DMS 273 (cell line): Measurements from ENCODE around the gene ZNF853.
"Not testable (repeated sequence)": the region's sequence is repeated elsewhere in the genome, so short reads cannot be mapped to it uniquely, and the experiment has no call there.

Experiments used
- DNase-seq: peaks from one replicate; lab custom pipeline; 2025; ENCODE audit not compliant: unreplicated experiment; lab: John Stamatoyannopoulos, UW

Gene ZNF853

DNA sequence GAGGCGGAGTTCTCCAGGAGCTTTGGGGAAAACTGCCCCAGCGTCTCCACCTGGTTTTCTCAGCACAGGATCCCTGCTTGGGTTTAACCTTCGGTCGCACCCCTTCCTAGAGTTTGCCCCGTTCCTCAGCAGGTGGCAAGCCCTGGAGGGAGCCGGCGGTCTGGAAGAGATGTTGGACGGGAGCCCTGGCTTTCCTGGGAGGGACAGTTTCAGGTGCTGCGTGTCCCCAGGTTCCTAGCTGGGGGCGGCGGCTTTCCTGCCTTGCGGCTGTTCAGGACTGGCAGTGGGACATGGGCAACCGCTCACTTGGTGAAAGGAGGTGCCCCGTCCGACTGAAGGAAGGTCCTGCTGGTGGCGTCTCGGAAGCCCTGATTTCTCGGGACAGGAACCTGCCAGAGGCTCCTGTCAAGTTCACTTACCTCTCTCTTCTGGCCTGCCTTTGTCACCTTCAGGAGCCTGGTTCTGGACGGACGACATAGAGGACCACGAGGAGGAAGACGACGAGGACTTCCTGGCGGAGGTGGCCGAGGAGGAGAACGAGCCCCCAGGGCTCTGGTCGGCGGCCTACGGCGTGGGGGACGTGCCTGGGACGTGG lies 36.5 kb downstream of the ZNF853 start:
- DNase-seq: no peak

DNA sequence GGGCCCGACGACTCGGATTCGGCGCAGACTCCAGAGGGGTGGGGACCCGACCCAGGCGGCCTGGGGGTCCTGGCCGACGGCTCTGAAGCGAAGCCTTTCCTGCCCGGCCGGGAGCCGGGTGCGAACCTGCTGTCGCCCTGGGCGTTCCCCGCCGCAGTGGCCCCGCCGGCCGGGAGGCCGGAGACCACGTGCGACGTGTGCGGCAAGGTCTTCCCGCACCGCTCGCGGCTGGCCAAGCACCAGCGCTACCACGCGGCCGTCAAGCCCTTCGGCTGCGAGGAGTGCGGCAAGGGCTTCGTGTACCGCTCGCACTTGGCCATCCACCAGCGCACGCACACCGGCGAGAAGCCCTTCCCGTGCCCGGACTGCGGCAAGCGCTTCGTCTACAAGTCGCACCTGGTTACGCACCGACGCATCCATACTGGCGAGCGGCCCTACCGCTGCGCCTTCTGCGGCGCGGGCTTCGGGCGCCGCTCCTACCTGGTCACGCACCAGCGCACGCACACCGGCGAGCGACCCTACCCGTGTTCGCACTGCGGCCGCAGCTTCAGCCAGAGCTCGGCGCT lies 37.1 kb downstream of the ZNF853 start:
- no peak for DNase-seq

DNA sequence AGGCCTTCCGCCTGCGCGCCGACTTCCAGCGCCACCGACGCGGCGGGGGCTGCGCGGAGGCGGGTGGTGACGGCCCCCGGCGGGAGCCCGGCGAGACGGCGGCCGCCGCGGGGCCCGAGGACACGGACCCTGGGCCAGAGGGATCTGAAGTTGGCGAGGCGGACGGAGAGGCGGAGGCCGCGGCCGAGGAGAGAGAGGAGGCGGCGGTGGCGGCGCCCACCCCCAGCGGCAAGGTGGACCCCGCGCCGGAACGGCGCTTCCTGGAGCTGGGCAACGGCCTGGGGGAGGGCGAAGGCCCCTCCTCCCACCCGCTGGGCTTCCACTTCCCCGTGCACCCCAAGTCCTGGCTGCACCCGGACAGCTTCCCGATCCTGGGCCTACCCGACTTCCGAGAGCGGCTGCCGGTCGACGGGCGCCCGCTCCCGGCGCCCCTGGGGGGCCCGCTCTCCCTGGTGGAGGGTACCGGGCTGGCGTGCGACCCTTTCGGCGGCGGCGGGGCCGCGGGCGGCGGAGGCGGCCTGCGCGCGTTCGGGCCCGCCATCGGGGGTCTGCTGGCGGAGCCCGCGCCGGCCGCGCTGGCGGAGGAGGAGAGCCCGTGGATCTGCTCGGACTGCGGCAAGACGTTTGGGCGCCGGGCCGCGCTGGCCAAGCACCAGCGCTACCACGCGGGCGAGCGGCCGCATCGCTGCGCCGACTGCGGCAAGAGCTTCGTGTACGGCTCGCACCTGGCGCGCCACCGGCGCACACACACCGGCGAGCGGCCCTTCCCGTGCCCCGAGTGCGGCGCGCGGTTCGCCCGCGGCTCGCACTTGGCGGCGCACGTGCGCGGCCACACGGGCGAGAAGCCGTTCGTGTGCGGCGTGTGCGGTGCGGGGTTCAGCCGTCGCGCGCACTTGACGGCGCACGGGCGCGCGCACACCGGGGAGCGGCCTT lies 37.9 kb downstream of the ZNF853 start:
- DNase-seq: no peak

DNA sequence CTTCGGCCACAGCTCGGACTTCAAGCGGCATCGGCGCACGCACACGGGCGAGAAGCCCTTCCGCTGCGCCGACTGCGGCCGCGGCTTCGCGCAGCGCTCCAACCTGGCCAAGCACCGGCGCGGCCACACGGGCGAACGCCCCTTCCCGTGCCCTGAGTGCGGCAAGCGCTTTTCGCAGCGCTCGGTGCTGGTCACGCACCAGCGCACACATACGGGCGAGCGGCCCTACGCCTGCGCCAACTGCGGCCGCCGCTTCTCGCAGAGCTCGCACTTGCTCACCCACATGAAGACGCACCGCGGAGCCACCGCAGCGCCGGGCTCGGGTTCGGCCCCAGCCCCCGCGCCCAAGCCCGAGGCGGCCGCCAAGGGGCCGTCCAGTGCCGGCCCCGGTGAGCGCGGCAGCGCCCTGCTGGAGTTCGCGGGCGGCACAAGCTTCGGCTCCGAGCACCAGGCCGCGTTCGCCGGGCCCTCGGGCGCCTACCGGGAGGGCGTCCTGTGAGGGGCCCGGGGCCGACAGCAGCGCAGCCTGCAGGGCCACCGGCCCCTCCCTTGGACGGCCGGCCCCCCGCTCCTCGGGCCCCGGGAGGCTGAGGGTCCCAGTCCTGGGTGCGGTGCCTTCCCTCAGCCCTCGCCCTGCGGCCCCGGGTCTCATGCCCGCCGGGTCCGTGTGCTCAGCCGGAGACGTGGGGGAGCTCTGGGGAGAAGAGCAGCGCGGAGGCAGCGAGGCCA lies 38.9 kb downstream of the ZNF853 start:
- no peak for DNase-seq

DNA sequence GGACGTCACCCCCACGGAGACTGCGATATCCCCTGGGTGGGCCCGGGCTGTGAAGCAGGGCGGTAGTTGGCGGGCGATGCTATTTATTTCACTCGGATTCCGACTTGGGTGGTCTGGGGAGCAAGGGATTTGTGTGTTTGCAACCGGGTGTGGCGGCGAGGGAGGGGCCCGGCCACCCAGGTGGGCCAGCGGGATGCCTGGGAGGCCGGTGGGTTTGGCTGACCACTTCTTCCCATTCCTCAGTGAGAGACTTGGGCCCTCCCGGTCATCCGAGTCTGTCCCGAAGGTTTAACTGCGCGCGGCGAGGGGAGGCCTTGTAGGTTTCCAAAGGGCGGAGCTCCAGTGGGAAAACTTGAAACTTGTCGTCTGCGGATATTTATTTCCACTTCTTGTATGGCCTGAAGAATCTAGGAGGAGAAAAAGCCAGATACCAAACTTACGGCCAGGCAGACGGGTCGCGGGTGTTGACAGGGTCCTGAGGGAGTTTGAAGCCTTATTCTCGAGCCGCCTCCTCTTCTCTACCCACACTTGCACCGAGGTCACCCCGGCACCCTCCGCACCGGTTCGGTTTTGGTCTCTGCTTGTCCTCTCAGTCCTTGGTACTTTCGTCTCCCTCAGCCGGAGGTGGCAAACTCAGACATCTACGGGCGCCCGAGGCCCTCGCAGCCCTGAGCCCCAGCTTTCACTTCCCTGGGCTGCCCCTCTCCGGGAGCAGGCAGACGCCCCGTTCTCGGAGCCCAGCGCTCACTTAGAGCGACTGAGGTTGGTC lies 39.6 kb downstream of the ZNF853 start:
- no peak for DNase-seq

DNA sequence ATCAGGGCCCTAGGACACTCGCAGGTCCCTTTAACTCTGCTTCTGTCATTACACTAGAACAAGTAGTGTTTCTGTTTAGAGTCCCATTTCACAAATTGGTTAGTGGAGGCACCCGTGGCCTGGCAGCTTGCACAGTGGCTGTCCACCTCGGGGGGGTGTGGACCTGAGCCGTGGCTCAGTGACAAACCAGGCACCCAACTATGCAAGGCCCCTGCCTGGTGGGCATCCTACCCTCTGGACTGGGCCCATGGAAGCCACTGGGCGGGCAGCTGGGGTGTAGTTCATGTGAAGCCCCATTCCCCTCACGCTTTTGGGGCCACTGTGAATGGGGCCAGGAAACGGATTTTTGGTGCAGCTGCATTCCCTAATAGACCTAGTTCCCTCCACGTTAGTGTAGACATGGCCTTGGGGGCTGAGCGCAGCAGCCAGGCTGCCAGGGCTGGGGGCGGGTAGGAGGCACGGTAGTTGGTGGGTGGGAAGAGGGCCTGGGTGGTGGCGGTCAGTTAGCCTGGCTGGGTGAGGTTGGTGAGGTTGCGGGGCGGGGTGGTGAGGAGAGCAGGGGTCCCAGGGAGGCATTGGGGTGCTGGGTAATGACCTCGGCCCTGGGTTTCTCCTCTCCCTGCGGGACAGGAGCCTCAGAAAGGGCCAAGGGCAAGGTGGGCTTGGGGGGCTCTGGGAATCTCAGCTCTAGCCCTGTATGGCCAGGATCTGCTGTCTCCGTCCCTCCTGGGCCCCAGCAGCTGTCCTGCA lies 40.4 kb downstream of the ZNF853 start:
- no peak for DNase-seq

DNA sequence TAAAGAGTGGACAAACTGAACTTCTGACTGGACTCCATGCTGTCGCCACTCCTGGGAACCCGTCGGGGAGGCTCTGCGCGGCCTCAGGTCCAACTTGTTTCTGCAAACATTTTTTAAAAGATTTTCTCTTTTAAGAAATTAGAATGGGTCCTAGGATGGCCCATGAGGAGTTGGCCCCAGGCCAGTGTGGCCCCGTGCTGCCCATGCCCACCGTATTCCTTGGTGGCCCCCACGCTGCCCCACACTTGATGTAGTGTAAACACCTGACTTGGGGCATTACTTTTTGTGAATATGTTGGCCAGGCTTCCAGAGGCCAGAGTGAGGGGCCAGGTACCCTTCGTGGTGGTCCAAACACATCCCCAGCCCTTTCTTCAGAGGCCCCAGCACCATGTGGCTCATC lies 41.0 kb downstream of the ZNF853 start:
- no peak for DNase-seq

DNA sequence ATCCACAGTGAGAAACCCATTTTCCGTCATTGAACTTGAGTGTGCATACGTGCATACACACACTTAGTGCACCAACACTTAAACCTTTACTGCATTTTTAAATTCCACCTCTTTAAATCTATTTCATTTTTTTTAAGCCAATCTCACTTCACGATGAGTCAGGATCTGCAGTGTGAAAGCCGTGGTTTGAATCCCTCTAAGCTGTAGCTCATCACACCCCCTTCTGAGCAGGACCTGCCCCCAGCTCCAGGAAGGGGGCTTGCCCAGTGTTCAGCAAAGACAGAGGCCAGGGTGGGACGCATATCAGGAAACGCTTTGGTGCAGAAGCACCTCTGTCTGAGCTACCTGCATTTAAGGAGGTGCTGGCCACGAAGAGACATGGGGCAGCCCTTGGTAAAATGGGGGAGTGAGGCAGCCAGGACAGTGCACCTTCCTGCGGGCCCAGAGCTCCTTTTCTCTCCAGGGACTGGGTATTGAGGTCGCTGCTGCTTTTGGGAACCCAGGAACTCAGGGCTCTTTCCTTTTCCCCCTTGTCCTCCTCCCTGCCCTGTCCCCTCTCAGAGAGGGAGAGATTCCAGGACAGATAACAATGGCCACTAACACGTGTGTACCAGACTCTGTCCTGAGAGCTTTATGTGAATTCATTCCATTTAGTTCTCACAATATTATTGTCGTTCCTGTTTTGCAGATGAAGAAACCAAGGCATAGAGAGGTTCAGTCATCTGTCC lies 43.4 kb downstream of the ZNF853 start:
- DNase-seq: no peak

DNA sequence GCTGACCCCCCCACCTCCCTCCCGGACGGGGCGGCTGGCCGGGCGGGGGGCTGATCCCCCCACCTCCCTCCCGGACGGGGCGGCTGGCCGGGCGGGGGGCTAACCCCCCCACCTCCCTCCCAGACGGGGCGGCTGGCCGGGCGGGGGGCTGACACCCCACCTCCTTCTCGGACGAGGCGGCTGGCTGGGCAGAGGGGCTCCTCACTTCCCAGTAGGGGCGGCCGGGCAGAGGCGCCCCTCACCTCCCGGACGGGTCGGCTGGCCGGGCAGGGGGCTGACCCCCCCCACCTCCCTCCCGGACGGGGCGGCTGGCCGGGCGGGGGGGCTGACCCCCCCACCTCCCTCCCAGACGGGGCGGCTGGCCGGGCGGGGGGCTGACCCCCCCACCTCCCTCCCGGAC lies 55.4 kb downstream of the ZNF853 start:
- DNase-seq: not testable (repeated sequence)
